ENCODE data around the gene TOR4A.

- no peak for TF ChIP-seq POLR2A (IDR thresholded peaks at IDR 0.05; ENCODE audit: low read depth, low read length)
- TF ChIP-seq POLR2AphosphoS5 (IDR thresholded peaks at IDR 0.05; ENCODE audit: low read depth, low read length): no peak
Observed at GRCh38 chr9:137297966-137298365, 20.4 kb downstream of the TOR4A start.

Measured in GM12891 (cell line).